ENCODE measurements around the gene GLIS1.
A peak's percentile ranks its signal among the peaks of the same experiment; 100 is the strongest.

The GLIS1 gene

DNA sequence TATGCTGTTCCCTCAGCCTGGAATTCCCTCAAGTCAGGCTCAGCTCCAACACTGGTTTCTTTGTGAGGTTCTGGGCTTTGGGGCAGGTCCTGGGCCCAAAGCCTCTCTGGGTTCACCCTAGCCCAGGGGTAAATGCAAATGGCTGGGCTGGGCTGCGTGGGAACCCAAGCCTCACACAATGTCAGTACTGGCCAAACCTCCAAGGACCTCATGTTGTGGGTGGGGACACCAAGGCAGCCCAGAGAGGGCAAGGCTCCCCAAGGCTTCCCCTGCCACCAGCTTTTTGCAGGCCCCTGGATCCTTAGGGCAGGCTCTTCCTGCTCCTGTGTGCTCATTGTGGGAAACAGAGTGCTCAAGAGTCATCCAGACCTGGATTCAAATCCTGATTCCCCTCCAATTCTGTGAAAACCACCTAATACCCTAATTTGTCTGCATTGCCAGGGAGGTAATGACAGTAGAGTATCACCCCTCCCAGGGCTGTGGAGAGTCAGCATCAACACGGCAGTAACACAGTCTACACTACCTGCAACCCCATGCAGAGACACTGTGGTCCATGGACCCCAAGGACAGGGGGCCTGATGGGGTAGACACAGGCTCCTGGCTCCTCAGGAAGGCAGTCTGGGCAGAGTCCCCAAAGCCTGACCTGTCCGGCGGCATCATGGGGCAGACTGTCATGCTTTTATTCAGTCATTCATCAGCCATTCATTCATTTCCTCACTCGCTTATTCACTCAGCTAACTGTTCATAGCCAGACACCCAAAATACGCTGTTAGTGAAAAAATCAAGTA is 194.0 kb downstream of the GLIS1 start:
- no peak overlapping the region for H3K9ac ChIP-seq (ENCODE audit: insufficient read length)
- H3K36me3 ChIP-seq (ENCODE audit: insufficient read depth, low read length): no peaks in the 10 kb centered on the region
- no peak for TF ChIP-seq FOXP2 (optimal IDR thresholded peaks at IDR 0.05; ENCODE audit: control extremely low read depth, extremely low read length, insufficient read depth)
- TF ChIP-seq POLR2AphosphoS5 (IDR thresholded peaks at IDR 0.05; ENCODE audit: borderline replicate concordance, low read depth, low read length): no peak
- TF ChIP-seq EZH2 (IDR thresholded peaks at IDR 0.05): no peak

DNA sequence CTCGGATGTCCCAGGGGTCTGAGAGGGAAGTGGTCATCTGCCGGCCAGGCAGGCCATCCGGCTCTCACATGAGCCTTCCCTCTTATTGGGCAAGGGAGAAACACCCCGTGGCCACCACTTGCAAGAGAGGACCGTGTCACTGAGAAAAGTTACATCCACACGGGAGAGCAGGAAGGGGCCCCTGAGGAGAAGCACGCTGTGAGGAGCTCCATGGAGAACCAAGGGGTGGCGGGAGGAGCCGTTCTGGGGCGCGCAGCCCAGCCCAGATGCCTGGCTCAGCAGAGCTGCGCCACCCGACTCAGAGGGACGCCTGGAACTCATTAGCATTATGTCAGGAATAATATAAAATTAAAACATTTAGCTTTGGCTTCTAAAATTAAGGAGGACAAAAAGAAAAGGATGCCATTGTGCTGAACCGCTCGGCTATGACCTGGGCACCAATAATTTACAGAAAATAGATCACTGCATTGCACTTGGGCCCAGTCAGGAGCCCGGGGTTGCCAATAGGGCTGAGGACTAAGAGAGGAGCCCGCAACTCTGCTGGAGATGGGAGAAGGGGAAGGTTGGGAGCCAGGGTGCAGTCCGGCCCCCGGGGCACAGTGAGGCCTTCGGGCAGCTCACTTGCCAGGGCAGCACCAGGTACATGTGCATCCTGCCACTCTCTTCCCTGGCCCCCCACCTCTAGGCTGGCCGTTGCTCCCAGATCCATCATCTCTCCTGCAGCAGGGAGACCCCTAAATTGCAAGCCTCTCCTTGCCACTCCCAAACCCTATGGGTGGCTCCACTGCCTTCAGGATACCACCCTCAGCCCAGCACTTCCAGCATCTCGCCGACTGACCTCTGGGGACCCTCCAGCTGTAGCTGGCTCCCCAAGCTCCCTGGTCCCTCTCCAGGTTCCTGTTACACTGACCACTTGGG is 194.9 kb downstream of the GLIS1 start:
- H3K27ac ChIP-seq: no peak overlapping the region
- no peaks in the 10 kb centered on the region for H3K9me3 ChIP-seq (ENCODE audit: low read depth, low read length)
- peak overlapping the region; percentile 37 for H3K9ac ChIP-seq (ENCODE audit: insufficient read length)
- TF ChIP-seq POLR2AphosphoS5 (IDR thresholded peaks at IDR 0.05; ENCODE audit: borderline replicate concordance, low read depth, low read length): no peak
- no peak for TF ChIP-seq EZH2 (IDR thresholded peaks at IDR 0.05)
- TF ChIP-seq FOXP2 (optimal IDR thresholded peaks at IDR 0.05; ENCODE audit: control extremely low read depth, extremely low read length, insufficient read depth): no peak
- H3K4me3 ChIP-seq: peak overlapping the region; percentile 51; the same call in 1 of the 2 replicates
- H3K36me3 ChIP-seq (ENCODE audit: insufficient read depth, low read length): no peaks in the 10 kb centered on the region
- DNase-seq (ENCODE audit: low read depth, low spot score): no peak

More for the DNA sequence above, 194.0 kb downstream of the GLIS1 start:
- Histone ChIP-seq H3K4me3 (no peak overlapping the region), H3K9me3 (ENCODE audit: low read depth, low read length) (no peaks in the 10 kb centered on the region), H3K27ac (no peak overlapping the region)
- no peak for DNase-seq (ENCODE audit: low read depth, low spot score)

- no peak overlapping the region for H3K27ac ChIP-seq
- TF ChIP-seq POLR2AphosphoS5 (IDR thresholded peaks at IDR 0.05; ENCODE audit: borderline replicate concordance, low read depth, low read length) (no peak), EZH2 (IDR thresholded peaks at IDR 0.05) (no peak), FOXP2 (optimal IDR thresholded peaks at IDR 0.05; ENCODE audit: control extremely low read depth, extremely low read length, insufficient read depth) (no peak)
Measured at GRCh38 chr1:53543130-53543777, 195.7 kb downstream of the GLIS1 start.

DNA sequence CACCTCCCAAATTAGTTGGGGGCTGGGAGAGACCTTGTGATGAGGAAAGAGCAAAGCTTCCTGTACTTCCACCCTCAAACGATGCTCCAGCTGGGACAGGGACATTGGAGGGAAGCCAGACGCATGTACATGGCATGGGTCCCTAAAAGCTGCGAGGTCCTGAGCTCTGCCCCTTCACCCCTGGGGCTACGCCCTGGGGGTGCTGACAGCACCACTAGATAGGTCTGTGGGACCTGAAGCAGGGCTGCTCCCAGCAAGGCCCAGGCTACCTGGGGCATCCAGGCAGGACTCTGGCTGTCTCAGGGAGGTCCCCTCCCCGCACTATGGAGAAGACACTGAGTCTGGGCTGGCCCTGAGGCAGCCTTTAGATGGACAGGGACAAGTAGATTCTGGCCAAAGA is 196.4 kb downstream of the GLIS1 start:
- Histone ChIP-seq H3K36me3 (ENCODE audit: insufficient read depth, low read length) (no peaks in the 10 kb centered on the region), H3K4me3 (no peak overlapping the region), H3K9ac (ENCODE audit: insufficient read length) (no peak overlapping the region), H3K9me3 (ENCODE audit: low read depth, low read length) (no peaks in the 10 kb centered on the region), H3K27ac (no peak overlapping the region)
- no peak for DNase-seq (ENCODE audit: low read depth, low spot score)
- TF ChIP-seq POLR2AphosphoS5 (IDR thresholded peaks at IDR 0.05; ENCODE audit: borderline replicate concordance, low read depth, low read length): no peak
- no peak for TF ChIP-seq EZH2 (IDR thresholded peaks at IDR 0.05)
- no peak for TF ChIP-seq FOXP2 (optimal IDR thresholded peaks at IDR 0.05; ENCODE audit: control extremely low read depth, extremely low read length, insufficient read depth)

More at GRCh38 chr1:53543130-53543777, 195.7 kb downstream of the GLIS1 start:
- Histone ChIP-seq H3K9ac (ENCODE audit: insufficient read length) (peak overlapping the region; percentile 37), H3K4me3 (peak overlapping the region; percentile 51; the same call in 1 of the 2 replicates), H3K9me3 (ENCODE audit: low read depth, low read length) (no peaks in the 10 kb centered on the region), H3K36me3 (ENCODE audit: insufficient read depth, low read length) (no peaks in the 10 kb centered on the region)
- DNase-seq (ENCODE audit: low read depth, low spot score): no peak

- DNase-seq (ENCODE audit: low read depth, low spot score): no peak
- Histone ChIP-seq H3K9me3 (ENCODE audit: low read depth, low read length) (no peaks in the 10 kb centered on the region), H3K27ac (no peak overlapping the region), H3K4me3 (no peak overlapping the region), H3K9ac (ENCODE audit: insufficient read length) (no peak overlapping the region), H3K36me3 (ENCODE audit: insufficient read depth, low read length) (no peaks in the 10 kb centered on the region)
- TF ChIP-seq EZH2 (IDR thresholded peaks at IDR 0.05): no peak
- no peak for TF ChIP-seq POLR2AphosphoS5 (IDR thresholded peaks at IDR 0.05; ENCODE audit: borderline replicate concordance, low read depth, low read length)
- TF ChIP-seq FOXP2 (optimal IDR thresholded peaks at IDR 0.05; ENCODE audit: control extremely low read depth, extremely low read length, insufficient read depth): no peak
Measured at GRCh38 chr1:53541761-53542550, 197.0 kb downstream of the GLIS1 start.

GRCh38 chr1:53541263-53541625 is 197.7 kb downstream of the GLIS1 start:
- Histone ChIP-seq H3K36me3 (ENCODE audit: insufficient read depth, low read length) (no peaks in the 10 kb centered on the region), H3K27ac (no peak overlapping the region), H3K9ac (ENCODE audit: insufficient read length) (no peak overlapping the region), H3K9me3 (ENCODE audit: low read depth, low read length) (no peaks in the 10 kb centered on the region), H3K4me3 (no peak overlapping the region)
- no peak for TF ChIP-seq EZH2 (IDR thresholded peaks at IDR 0.05)
- TF ChIP-seq FOXP2 (optimal IDR thresholded peaks at IDR 0.05; ENCODE audit: control extremely low read depth, extremely low read length, insufficient read depth): no peak
- no peak for TF ChIP-seq POLR2AphosphoS5 (IDR thresholded peaks at IDR 0.05; ENCODE audit: borderline replicate concordance, low read depth, low read length)
- no peak for DNase-seq (ENCODE audit: low read depth, low spot score)

GRCh38 chr1:53540604-53541262 is 198.2 kb downstream of the GLIS1 start:
- no peak for DNase-seq (ENCODE audit: low read depth, low spot score)
- no peak overlapping the region for H3K4me3 ChIP-seq
- no peak overlapping the region for H3K27ac ChIP-seq
- H3K36me3 ChIP-seq (ENCODE audit: insufficient read depth, low read length): no peaks in the 10 kb centered on the region
- H3K9ac ChIP-seq (ENCODE audit: insufficient read length): no peak overlapping the region
- TF ChIP-seq POLR2AphosphoS5 (IDR thresholded peaks at IDR 0.05; ENCODE audit: borderline replicate concordance, low read depth, low read length) (no peak), FOXP2 (optimal IDR thresholded peaks at IDR 0.05; ENCODE audit: control extremely low read depth, extremely low read length, insufficient read depth) (no peak), EZH2 (IDR thresholded peaks at IDR 0.05) (no peak)
- H3K9me3 ChIP-seq (ENCODE audit: low read depth, low read length): no peaks in the 10 kb centered on the region

All from SK-N-MC (cell line).